Suprapubic skin (tissue), 3 donors: ENCODE measurements around the gene COMMD2.

ENCODE experiments used
- CTCF ChIP-seq, 2 donors: fragments of 200-600 bp in 1 of 2; fragments of 450-650 bp in 1 of 2; sonication (generic) in 1 of 2; IDR thresholded peaks; one replicate each; pipeline ENCODE4 v1.5.1; 2016 to 2019; ENCODE audit warnings: antibody characterized with exemption in 2 of 2, mild to moderate bottlenecking in 1 of 2, moderate library complexity in 1 of 2
- EP300 ChIP-seq: sonication (generic); formaldehyde crosslinking; IDR thresholded peaks from one replicate; pipeline ENCODE4 v1.6.1; 2017; ENCODE audit warnings: antibody characterized with exemption

GRCh38 chr3:149744151-149744550 lies 8.1 kb downstream of the COMMD2 start:
- no peak for TF ChIP-seq CTCF (IDR thresholded peaks at IDR 0.05)
- no peak for TF ChIP-seq EP300
